GM12891 (cell line): ENCODE measurements around the gene EPB41L5.

Experiments
- POLR2A ChIP-seq: IDR thresholded peaks from 2 replicates; pipeline ENCODE4 v1.6.1; 2011; ENCODE audit warnings: low read depth, low read length, control low read depth
- POLR2AphosphoS5 ChIP-seq: IDR thresholded peaks from 2 replicates; pipeline ENCODE4 v1.6.1; 2011; ENCODE audit warnings: low read depth, low read length, control low read depth
- TAF1 ChIP-seq: IDR thresholded peaks from 2 replicates; pipeline ENCODE4 v1.6.1; 2011; ENCODE audit warnings: low read depth, low read length, control low read depth

GRCh38 chr2:120128216-120128615 lies 115.3 kb downstream of the EPB41L5 start:
- TF ChIP-seq POLR2AphosphoS5 = no peak
- no peak for TF ChIP-seq POLR2A
- TF ChIP-seq TAF1 = no peak
